ENCODE results near the gene GPX3.

DNA sequence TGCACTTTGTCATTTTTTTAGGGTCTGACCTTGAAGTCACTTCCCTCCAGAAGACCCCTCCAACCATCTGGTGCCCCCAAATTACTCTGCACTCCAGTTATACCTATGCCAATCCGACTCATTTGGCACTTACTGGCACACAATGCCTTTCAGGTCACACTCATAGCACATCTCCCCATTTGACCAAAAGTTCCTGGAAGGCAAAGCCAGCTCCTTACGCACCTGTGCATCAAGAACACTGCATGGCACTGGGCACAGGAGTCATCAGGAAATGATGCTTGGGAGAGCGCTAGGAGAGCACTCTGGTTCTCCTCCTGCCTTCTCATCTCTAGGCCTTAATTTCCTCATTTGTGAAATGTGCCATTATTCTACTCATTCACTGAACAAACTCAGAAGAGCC is 57.6 kb downstream of the GPX3 start:
- TF ChIP-seq POLR2A (IDR thresholded peaks at IDR 0.05), result no peak
- TF ChIP-seq, protein P1, sequence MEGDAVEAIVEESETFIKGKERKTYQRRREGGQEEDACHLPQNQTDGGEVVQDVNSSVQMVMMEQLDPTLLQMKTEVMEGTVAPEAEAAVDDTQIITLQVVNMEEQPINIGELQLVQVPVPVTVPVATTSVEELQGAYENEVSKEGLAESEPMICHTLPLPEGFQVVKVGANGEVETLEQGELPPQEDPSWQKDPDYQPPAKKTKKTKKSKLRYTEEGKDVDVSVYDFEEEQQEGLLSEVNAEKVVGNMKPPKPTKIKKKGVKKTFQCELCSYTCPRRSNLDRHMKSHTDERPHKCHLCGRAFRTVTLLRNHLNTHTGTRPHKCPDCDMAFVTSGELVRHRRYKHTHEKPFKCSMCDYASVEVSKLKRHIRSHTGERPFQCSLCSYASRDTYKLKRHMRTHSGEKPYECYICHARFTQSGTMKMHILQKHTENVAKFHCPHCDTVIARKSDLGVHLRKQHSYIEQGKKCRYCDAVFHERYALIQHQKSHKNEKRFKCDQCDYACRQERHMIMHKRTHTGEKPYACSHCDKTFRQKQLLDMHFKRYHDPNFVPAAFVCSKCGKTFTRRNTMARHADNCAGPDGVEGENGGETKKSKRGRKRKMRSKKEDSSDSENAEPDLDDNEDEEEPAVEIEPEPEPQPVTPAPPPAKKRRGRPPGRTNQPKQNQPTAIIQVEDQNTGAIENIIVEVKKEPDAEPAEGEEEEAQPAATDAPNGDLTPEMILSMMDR (IDR thresholded peaks at IDR 0.05), result no peak

All from testis (tissue), 2 donors.